NCI-H2107 treated with DMSO at 0.1 percent for 48 hours (cell line): Measurements from ENCODE around the gene MRPL34.

Experiments
- DNase-seq: peaks from one replicate; lab custom pipeline; 2025; ENCODE audit not compliant: unreplicated experiment; lab: John Stamatoyannopoulos, UW

Gene MRPL34

GRCh38 chr19:17309198-17309964 lies 3.7 kb downstream of the MRPL34 start, which contains the start of gene DDA1:
DDA1 (plus strand) TSS chr19:17309563; CDS start chr19:17309655, 92 bp downstream.
- DNase-seq = peak; percentile 98

- DNase-seq = no peak
Observed at GRCh38 chr19:17309965-17310461, 4.3 kb downstream of the MRPL34 start.

GRCh38 chr19:17311455-17312188 lies 6.0 kb downstream of the MRPL34 start:
- no peak for DNase-seq

GRCh38 chr19:17312189-17313113 lies 6.8 kb downstream of the MRPL34 start:
- DNase-seq = no peak

- no peak for DNase-seq
Observed at GRCh38 chr19:17314007-17314593, 8.4 kb downstream of the MRPL34 start.

GRCh38 chr19:17318966-17319365 lies 13.3 kb downstream of the MRPL34 start:
- no peak for DNase-seq

- DNase-seq = no peak
Observed at GRCh38 chr19:17319473-17320238, 14.0 kb downstream of the MRPL34 start.

- no peak for DNase-seq
Observed at GRCh38 chr19:17320435-17320834, 14.8 kb downstream of the MRPL34 start.

- DNase-seq = no peak
Observed at GRCh38 chr19:17321655-17322489, 16.2 kb downstream of the MRPL34 start.

GRCh38 chr19:17322854-17323253 lies 17.2 kb downstream of the MRPL34 start:
- DNase-seq = no peak

- DNase-seq = no peak
Observed at GRCh38 chr19:17323300-17323963, 17.8 kb downstream of the MRPL34 start.

GRCh38 chr19:17323964-17324332 lies 18.3 kb downstream of the MRPL34 start:
- DNase-seq = no peak

- no peak for DNase-seq
Observed at GRCh38 chr19:17324357-17325114, 18.9 kb downstream of the MRPL34 start.

- no peak for DNase-seq
Observed at GRCh38 chr19:17325133-17325532, 19.5 kb downstream of the MRPL34 start.

- DNase-seq = no peak
Observed at GRCh38 chr19:17325881-17326594, 20.4 kb downstream of the MRPL34 start.

- DNase-seq = no peak
Observed at GRCh38 chr19:17326595-17326966, 20.9 kb downstream of the MRPL34 start.

GRCh38 chr19:17327068-17327653 lies 21.5 kb downstream of the MRPL34 start:
- no peak for DNase-seq
